Stimulated activated CD4-positive, alpha-beta T cell treated with anti-CD3 and anti-CD28 coated beads, Interleukin-4, amount 100 ng/mL, for 4 hours (primary cell): ENCODE results near the gene HDAC4.

Source experiments
- DNase-seq, 2 experiments: peaks; one replicate each; pipeline ENCODE4 v3.0.0-alpha.2; 2020

HDAC4 gene

GRCh38 chr2:239425631-239426030 is 24.8 kb upstream of the HDAC4 start:
- DNase-seq = no peak

DNA sequence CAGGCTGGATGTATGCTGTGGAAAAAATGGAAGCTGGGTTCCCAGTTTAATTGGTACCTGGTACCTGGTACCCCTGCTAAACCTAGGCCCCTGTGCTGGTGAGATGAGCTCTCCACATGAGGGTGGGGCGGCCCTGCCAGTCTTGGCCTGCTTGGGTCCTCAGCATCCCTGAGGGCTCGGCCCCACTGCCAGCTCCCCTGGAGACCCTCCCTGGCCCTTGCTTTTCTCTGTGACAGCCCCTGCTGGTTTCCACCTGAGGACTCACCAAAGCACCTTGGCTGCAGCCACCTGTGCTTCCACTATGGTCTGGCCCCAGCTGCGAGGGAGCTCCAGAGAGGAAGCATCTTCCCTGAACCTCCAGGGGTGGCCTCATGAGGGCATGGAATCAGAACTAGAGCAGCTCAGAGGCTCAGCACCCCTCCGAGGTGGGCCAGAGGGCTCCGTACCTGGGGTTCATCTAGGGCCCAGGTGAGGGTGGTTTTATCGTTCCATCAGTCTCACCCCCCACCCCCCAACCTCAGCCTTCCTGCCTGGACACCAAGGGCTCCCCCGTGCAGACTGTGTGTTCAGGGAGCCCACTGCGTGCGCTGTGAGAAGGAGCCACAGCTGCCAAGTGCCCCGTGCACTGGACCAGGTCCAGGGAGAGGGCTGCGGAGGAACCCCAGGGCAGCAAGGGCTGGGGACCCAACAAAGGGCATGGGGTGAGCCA is 23.7 kb upstream of the HDAC4 start:
- no peak for DNase-seq

DNA sequence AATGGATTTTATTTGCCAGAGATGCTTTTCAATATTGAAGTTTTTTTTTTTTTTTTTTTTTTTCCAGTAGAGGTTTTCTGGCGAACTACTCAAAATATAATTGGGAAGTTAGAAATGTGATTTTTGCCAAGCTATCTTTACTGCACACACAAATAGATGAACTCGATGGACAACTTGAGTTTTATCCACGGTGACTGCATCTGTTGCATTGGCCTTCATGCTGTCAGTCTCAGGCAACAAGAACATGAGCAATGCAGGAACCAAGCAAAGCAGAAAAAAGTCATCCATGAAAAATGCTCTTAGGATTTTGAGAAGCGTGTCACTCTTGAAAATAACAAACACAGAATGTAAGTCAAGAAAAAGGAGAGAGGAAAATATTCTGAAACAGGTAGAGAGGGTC is 22.7 kb upstream of the HDAC4 start:
- DNase-seq = no peak

DNA sequence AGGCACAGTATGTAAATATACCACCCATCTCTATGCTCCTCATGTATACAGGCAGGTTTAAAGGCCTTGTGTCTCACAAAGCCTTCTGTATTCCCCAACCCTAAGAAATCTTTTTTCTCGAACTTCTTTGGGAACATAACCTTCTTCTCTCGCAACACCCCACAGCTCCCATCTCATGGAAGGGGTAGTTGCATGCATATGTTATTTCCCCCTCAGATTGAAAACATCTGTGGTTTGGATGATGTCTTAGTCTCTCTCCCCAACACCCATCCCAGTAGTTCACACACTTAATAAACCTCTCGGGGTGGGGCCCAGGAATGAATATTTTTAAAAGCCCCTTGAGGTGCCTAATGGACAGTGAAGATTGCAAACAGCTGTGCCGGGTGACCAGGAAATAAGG is 21.0 kb upstream of the HDAC4 start:
- no peak for DNase-seq

GRCh38 chr2:239420082-239420481 is 19.3 kb upstream of the HDAC4 start:
- DNase-seq = no peak

DNA sequence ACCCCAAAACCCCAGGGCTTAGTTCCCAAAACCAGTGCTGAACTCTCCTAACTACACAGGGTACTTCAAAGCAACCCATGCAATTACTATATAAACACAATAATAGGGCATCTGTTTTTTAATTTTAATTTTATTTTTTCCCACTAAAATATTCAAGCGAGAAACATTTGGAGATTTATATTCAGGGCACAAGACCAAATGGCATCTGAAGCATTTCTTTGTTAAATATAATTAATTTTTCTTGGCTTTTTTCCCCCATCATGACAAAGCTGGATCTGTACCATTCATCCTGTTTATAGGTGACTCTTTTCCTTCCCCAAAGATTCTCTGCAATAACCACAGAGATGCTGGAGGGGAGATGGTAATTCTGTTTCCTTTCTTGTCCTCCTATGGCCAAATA is 18.1 kb upstream of the HDAC4 start:
- no peak for DNase-seq

DNA sequence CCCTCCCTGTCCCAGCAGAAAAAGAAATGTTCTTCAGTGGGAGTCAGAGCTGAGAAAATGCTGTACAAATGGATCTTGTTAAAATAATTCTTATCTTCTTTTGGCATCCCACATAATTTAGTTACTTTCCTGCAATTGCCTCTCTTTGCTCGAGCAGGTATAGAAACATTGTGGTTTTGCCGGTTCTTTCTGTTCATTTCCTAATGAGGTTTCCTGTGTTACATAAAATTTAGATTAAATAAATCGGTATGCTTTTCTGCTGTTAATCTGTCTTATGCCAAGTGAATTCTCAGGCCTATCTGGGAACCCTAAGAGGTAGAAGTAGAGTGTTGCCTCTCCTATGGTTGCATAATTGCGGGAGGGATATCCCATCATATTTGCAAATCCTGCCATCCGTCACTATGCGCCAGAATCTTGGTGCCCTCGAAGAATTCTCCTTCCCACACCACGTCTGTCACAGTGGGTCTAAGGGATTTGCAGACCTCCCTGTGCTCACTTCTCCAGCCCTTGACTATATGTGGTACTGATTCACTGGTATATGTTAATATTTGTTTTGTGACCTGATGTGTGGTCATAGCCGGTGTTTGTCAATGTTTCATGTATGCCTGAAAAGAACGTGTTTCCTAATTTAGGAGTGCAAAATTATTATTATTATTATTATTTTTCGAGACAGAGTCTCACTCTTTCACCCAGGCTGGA is 12.2 kb upstream of the HDAC4 start:
- DNase-seq = no peak

- DNase-seq = no peak
Observed at GRCh38 chr2:239411549-239412319, 10.9 kb upstream of the HDAC4 start.

DNA sequence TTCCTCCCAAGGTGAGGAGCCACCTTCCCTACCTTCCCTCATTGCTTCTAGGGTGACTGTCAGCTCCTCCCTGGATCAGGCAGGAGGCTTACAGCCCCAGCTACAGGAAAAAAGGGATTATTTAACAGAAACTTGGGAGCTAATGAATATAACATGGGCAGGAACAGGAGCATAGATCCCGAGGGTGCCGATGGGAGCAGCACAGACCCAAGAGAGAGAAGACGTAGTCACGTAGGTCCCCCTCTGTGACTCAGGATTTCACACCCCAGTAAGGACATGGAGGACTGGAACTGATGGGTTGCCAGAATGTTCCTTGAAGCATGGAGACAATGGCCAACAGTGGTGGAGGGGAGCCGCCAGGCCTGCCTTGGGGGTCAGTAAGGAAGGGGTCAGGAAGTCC is 10.3 kb upstream of the HDAC4 start:
- DNase-seq = no peak

GRCh38 chr2:239409976-239410375 is 9.2 kb upstream of the HDAC4 start:
- no peak for DNase-seq

DNA sequence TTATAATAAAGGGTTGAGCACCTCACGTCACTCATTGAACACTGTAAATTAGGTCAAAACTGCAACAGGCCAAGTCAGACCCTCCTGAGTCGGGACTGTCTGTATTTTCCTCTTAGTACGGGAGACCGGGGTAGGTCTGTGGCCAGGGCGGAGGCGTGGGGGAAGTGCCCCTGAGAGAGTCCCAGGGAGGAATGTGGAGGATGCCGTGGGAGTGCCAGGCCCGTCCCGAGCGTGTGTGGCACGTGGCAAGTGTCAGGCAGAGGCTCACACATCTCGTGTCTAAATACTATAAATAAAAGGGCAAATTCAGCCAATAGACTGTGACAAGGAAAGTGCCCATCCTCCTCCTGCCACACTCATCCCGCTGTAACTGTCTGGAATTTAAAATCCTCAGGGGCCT is 6.3 kb upstream of the HDAC4 start:
- no peak for DNase-seq

- no peak for DNase-seq
Observed at GRCh38 chr2:239406316-239406995, 5.6 kb upstream of the HDAC4 start.

GRCh38 chr2:239405071-239405470 is 4.3 kb upstream of the HDAC4 start:
- no peak for DNase-seq

- DNase-seq = no peak
Observed at GRCh38 chr2:239402666-239403065, 1.8 kb upstream of the HDAC4 start.

DNA sequence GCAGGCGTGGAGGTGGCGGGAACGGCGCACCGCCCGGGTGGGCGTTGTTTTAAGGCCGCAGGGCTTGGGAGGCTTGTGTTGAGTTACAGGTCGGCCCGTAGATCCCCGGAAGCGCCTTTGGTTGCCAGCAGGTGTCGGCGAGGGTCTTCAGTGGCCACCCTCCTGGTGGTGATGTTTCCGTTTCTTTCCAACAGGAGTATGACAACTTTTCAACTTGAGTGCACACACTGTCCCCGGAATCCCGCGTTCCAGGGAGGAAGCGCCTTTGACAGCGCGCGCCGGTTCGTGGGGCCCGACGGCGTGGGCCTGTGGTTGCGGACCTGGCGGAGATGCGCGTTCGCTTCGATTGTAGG is 1.0 kb upstream of the HDAC4 start:
- no peak for DNase-seq

DNA sequence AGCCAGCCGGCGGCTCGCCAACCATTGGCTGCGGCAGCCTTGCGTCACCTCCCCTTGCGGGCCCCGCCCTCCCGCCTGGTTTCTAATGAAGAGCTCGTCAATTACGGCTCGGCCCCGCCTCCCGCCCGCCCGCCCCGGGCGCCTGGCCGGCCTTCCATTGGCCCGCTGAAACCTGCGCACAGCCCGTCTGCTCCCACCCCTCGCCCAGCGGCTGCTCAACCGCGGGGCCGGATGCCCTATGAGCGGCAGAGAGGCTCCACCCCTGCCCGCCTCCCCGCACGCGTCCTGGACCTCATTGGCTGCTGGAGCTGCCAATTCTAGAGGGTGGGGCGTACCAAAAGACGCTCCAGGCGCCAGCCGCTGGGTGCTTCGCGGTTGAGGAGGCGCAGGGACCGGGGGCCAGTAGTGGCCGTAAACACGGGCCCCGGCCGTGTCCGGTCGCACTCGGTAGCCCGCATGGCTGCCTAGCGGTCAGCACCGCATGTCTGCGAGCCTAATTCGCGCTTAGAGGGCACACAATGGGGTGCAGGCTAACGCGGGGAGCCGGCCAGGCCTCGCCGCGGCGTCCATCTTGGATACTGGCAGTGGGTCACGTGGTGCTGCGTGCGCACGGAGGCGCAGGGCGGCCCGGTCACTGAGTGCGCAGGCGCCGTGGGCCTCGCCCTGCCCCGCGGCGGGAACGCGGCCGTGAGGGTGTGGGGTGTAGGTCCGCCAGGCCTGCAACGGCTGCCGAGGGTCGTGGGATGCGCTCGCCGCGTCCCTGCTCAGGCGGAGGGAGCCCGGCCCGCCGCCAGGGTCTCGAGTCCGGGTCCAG is 454 bp upstream of the HDAC4 start:
- DNase-seq = peak; percentile 99 to 100

DNA sequence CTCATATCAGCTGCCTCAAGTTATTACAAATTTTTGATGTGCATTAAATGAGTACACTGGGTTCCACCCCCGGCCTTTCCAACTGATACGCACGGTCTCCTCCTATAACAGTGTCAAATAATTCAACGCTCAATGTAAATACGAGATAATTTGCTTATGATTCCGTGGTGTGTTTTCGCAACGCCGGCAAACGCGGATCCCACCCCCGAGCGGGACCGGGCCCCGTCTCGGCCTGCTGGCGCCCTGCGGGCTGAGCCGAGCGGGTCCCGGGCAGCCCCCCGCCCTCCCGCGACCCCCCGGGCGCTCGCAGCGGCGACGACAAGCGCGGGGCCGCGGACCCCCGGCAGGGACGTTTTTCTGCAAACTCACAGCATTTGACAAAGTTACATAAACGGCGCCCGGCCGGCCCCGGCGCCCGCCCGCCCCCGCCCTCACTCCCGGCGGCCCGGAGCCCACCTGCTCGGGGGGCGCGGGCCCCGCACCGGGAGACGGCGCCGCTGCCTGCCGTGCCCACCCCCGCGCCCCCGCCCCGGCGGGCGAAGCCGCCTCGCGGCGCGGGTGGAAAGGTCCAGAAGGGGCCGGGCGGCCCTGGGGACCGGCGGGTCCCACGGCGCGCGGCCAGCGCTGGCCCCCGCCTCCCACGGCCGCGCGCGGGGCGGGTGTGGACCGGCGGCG is 762 bp downstream of the HDAC4 start:
- DNase-seq = peak in 1 of 2 experiments; percentile 19

- peak; percentile 28 to 37 for DNase-seq
Observed at GRCh38 chr2:239399433-239399920, 1.3 kb downstream of the HDAC4 start.

DNA sequence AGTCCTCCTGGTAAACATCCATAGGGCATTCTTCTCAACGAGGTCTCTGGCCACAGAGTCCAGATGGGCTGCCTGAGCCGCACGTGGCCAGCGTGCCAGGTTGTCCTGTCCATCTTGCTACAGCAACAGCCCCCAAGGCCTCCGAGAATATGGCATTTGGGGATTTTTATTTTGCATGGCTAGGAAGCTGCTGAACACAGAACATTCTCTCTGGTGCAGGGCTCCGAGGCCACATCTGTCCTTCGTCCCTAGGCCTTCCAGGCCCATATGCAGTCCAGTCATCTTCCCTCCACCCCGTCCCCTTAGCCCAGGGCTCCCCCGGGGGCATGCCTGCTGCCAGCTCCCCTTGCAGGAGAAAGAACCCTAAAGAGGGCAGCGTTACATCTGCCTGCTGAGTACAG is 2.3 kb downstream of the HDAC4 start:
- DNase-seq = no peak

- DNase-seq = no peak
Observed at GRCh38 chr2:239397931-239398471, 2.8 kb downstream of the HDAC4 start.

- DNase-seq = peak in 1 of 2 experiments; percentile 31
Observed at GRCh38 chr2:239396881-239397681, 3.7 kb downstream of the HDAC4 start.
